Measurements from ENCODE around the gene UVRAG.
"Not testable (repeated sequence)": the region's sequence is repeated elsewhere in the genome, so short reads cannot be mapped to it uniquely, and the experiment has no call there.

UVRAG gene

GRCh38 chr11:75938543-75938942, 123.5 kb downstream of the UVRAG start:
- DNase-seq (ENCODE audit: low read depth): no peak
- H3K4me3 ChIP-seq (ENCODE audit: low read depth, low read length): no peak overlapping the region

GRCh38 chr11:75939516-75939915, 124.5 kb downstream of the UVRAG start:
- no peak for DNase-seq (ENCODE audit: low read depth)
- H3K4me3 ChIP-seq (ENCODE audit: low read depth, low read length): no peak overlapping the region

- H3K4me3 ChIP-seq (ENCODE audit: low read depth, low read length): no peak overlapping the region
- no peak for DNase-seq (ENCODE audit: low read depth)
Measured at GRCh38 chr11:75939992-75940391, 125.0 kb downstream of the UVRAG start.

- H3K4me3 ChIP-seq (ENCODE audit: low read depth, low read length): no peak overlapping the region
- no peak for DNase-seq (ENCODE audit: low read depth)
Measured at GRCh38 chr11:75940911-75941310, 125.9 kb downstream of the UVRAG start.

- no peak for DNase-seq (ENCODE audit: low read depth)
- no peak overlapping the region for H3K4me3 ChIP-seq (ENCODE audit: low read depth, low read length)
Measured at GRCh38 chr11:75944515-75944914, 129.5 kb downstream of the UVRAG start.

GRCh38 chr11:75945446-75945845, 130.4 kb downstream of the UVRAG start:
- no peak for DNase-seq (ENCODE audit: low read depth)
- H3K4me3 ChIP-seq (ENCODE audit: low read depth, low read length): no peak overlapping the region

GRCh38 chr11:75945947-75946346, 130.9 kb downstream of the UVRAG start:
- DNase-seq (ENCODE audit: low read depth): no peak
- H3K4me3 ChIP-seq (ENCODE audit: low read depth, low read length): no peak overlapping the region

GRCh38 chr11:75946531-75947530, 131.8 kb downstream of the UVRAG start:
- H3K4me3 ChIP-seq (ENCODE audit: low read depth, low read length): no peak overlapping the region
- peak; percentile 48 for DNase-seq (ENCODE audit: low read depth)

- no peak for DNase-seq (ENCODE audit: low read depth)
- no peak overlapping the region for H3K4me3 ChIP-seq (ENCODE audit: low read depth, low read length)
Measured at GRCh38 chr11:75949023-75949672, 134.1 kb downstream of the UVRAG start.

GRCh38 chr11:75950141-75950540, 135.1 kb downstream of the UVRAG start:
- DNase-seq (ENCODE audit: low read depth): no peak
- H3K4me3 ChIP-seq (ENCODE audit: low read depth, low read length): no peak overlapping the region

GRCh38 chr11:75954039-75954438, 139.0 kb downstream of the UVRAG start:
- H3K4me3 ChIP-seq (ENCODE audit: low read depth, low read length): no peak overlapping the region
- DNase-seq (ENCODE audit: low read depth): no peak

GRCh38 chr11:75955443-75955842, 140.4 kb downstream of the UVRAG start:
- no peak for DNase-seq (ENCODE audit: low read depth)
- H3K4me3 ChIP-seq (ENCODE audit: low read depth, low read length): no peak overlapping the region

GRCh38 chr11:75959540-75959939, 144.5 kb downstream of the UVRAG start:
- H3K4me3 ChIP-seq (ENCODE audit: low read depth, low read length): no peak overlapping the region
- no peak for DNase-seq (ENCODE audit: low read depth)

GRCh38 chr11:75964071-75964470, 149.1 kb downstream of the UVRAG start:
- DNase-seq (ENCODE audit: low read depth): no peak

GRCh38 chr11:75966537-75967287, 151.7 kb downstream of the UVRAG start:
- peak; percentile 72 for DNase-seq (ENCODE audit: low read depth)
- no peak overlapping the region for H3K4me3 ChIP-seq (ENCODE audit: low read depth, low read length)

More at GRCh38 chr11:75964071-75964470, 149.1 kb downstream of the UVRAG start:
- H3K4me3 ChIP-seq (ENCODE audit: low read depth, low read length): no peak overlapping the region

GRCh38 chr11:75968021-75968625, 153.1 kb downstream of the UVRAG start:
- DNase-seq (ENCODE audit: low read depth): no peak
- no peak overlapping the region for H3K4me3 ChIP-seq (ENCODE audit: low read depth, low read length)

- no peak overlapping the region for H3K4me3 ChIP-seq (ENCODE audit: low read depth, low read length)
- DNase-seq (ENCODE audit: low read depth): peak; percentile 56
Measured at GRCh38 chr11:75969626-75970308, 154.8 kb downstream of the UVRAG start.

- not testable (repeated sequence) for H3K4me3 ChIP-seq (ENCODE audit: low read depth, low read length); DNase-seq (ENCODE audit: low read depth)
Measured at GRCh38 chr11:75973710-75974109, 158.7 kb downstream of the UVRAG start.

GRCh38 chr11:75979075-75979474, 164.1 kb downstream of the UVRAG start:
- H3K4me3 ChIP-seq (ENCODE audit: low read depth, low read length); DNase-seq (ENCODE audit: low read depth): not testable (repeated sequence)
